Renal pelvis (tissue), 4 donors: ENCODE data around the gene ESRRB. TPM values are rescaled to one million over a fixed set of nuclear protein-coding genes. Genes with fewer than 3 reads are reported as not detected.
"Not testable (repeated sequence)": the region's sequence is repeated elsewhere in the genome, so short reads cannot be mapped to it uniquely, and the experiment has no call there.

Experiments used
- DNase-seq: peaks from one replicate; pipeline ENCODE4 v3.0.0-alpha.2; 2013
- polyA plus RNA-seq, 3 donors: library from polyadenylated mRNA; unstranded; fragments of 120-200 nt; gene quantifications; one replicate each; pipeline ENCODE4 v1.2.1, GENCODE V29; 2013; ENCODE audit not compliant: insufficient read length in 3 of 3

ESRRB gene
- polyA plus RNA-seq, 3 donors = 6.6 to 7.8 (median 6.9) TPM

DNA sequence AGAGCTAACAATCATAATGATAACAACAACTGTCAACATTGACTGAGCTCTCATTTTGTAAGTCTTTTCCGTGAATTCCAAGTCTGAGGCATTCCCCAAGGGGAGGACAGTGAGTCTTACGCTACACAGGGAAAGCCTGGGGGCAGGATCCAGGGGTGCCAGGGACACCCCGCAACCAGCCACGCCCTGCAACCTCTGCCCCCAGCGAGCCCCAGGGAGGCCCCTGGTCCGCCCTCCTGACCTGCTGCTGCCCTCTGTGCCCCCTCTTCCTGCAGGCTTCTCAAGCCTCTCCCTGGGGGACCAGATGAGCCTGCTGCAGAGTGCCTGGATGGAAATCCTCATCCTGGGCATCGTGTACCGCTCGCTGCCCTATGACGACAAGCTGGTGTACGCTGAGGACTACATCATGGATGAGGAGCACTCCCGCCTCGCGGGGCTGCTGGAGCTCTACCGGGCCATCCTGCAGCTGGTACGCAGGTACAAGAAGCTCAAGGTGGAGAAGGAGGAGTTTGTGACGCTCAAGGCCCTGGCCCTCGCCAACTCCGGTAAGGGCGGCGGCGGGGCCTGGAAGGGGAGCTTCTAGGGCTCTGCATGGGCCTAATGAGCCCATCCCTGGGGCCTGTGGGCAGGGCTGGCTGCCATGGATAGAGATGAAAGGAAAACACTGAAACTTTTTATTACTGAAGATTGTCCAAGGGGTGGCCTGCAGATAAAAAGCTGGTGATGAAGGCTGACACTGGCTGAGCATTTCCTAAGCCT, 115.4 kb downstream of the ESRRB start:
- DNase-seq = no peak

DNA sequence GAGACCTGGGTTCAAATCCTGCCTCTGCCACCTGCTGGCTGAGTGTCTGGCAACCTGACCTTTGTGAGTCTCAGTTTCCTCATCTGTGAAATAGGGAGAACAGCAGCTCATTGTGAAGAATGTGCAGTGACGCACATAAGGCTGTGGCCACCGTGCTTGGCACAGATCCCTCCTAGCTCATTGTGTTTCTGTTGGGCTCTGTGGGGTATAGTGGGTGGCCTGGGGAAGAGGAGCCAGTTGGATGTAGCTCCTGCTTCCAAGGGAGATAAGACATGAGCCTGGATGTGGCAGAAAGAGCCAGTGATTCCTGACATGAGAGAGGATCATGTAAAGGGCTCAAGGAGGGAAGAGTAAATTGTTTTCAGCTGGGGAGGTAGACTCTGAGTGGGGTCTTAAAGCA, 120.0 kb downstream of the ESRRB start:
- DNase-seq = no peak

DNA sequence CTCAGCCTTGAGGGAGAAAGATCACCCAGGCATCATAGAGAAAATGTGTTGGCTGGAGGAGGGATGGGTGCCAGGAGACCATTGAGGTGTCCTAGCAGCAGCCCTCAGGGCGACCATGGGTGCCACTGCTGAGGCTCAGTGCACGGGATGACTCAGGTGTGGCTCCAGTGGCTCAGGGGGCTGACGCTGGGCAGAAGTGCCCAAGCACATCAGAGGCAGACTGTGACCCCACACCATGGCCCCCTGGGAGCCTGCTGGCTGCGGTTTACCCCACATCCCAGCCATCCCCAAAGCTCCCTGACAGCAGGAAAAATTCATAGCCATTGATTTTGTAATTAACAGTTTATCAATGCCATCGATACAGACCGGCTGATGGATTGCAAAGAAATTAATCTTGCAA, 120.7 kb downstream of the ESRRB start:
- DNase-seq = no peak

GRCh38 chr14:76497550-76498462, 121.9 kb downstream of the ESRRB start:
- no peak for DNase-seq

DNA sequence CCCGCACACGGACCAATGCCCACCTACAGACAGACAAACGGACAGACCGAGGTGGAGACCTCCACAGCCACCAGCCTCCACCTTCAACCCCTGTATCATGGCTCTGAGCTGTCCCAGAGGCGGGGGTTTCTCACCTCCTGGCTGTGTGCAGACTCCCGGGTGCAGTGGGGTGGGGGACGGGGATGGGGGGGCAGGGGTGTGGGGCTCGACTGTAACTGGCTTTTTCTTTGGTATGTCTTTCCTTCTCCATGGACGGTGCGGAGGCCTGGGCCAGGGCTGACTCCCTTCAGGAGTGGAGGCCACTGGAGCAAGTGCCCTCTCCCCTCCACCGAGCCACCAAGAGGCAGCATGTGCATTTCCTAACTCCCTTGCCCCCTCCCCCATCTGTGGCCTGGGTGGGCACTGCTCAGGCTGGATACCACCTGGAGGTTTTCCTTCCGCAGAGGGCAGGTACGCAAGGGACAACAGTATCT, 122.6 kb downstream of the ESRRB start:
- no peak for DNase-seq

DNA sequence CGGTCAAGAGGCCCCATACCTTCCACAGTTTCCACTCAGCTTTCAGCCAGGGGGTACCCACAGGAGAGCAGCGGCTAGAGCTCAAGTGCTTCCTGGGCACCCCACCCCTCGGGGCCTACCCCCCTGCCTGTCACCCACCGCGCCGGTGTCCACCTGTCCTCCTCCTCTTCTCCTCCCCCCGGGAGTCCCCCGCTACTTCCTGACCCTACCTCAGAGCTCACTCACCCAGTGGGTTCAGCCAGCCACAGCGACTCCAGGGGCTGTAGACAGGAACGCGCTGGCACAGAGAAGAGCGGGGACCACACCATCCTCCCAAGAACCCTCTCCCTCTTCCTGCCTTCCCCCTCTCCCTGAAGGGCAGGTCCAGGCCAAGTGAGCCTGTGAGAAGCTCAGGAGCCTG, 123.0 kb downstream of the ESRRB start:
- no peak for DNase-seq

GRCh38 chr14:76499399-76499798, 123.5 kb downstream of the ESRRB start:
- no peak for DNase-seq

DNA sequence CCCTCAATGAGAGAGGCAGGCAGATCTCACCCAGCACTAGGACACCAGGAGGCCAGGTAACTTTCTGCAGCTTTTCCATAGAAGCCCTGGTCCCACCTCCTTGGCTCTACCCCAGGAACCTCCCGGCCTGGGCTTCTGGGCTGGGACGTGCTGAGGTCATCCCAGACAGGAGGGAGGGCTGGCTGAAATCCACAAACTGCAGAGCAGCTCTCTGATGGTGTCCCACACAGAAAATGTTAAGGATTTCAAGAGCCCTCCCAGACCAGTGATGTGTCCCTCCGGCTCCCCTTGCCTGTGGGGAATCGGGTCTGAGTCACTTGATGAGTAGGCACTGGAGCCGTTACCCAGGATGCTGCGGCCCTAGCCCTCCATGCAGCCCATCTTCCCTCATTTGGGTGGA, 124.1 kb downstream of the ESRRB start:
- no peak for DNase-seq

- DNase-seq = no peak
Measured at GRCh38 chr14:76500480-76500879, 124.5 kb downstream of the ESRRB start.

DNA sequence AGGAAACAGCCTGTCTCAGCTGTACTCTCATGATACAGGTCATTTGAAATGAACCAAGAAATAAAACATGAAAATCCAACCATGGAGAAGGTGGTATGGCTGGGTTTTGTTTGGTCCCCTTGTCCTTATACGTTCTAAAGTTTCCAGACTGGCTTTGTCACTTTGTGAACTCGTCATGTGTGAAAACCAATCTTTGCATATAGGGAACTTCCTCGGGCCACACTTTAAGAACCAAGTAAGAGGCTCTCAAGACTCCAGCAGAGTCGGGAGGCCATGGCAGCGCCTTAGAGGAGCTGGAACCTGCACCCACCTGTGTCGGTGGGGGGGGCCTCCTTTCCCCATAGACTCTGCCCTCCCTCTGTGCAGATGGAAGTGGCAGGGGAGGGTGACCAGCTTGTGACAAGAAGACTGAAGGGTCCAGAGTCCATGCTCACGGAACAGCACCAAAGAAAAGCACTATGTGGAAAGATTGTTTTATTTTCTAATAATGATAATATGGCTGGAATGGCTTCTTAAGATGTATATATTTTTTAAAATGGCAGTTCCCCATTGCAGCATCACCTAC, 125.3 kb downstream of the ESRRB start:
- DNase-seq = no peak

DNA sequence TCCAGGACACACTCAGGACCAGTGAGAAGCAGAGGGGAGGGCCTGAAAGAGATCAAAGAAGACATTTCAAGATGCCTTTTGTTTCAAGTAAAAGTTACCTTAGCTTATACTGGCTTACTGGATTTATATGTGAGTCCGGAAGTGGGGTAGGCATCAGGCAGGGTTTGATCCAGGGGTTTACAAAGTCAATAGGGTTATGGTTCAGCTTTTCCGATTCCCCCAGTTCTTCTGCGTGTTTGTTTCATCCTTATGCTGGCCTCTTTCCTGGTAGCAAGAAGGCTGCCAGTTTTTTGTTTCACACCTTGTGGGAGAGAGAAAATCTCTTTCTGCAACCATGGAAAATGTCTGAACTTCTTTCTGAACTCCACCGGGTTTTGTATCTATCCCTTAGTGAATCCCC, 126.3 kb downstream of the ESRRB start:
- DNase-seq = no peak

GRCh38 chr14:76502638-76503037, 126.7 kb downstream of the ESRRB start:
- DNase-seq = no peak

DNA sequence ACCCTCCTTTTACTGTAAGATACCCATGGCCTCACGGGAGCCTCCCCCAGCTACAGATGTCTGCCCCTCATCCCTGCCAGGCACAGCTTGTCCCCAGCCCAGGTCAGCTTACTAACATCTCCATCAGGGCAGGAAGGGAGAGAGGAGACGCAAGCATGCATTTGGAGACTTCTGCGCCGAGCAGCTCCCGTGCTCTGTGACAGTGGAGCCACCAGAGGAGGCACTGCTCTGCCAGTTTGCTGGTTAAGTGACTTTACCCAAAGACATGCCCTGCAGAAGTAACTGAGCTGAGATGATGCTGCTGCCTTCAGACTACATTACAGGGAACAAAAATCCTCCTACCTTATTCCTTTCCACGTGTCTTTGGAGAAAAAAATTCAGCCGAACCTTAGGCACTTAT, 133.4 kb downstream of the ESRRB start:
- no peak for DNase-seq

- no peak for DNase-seq
Measured at GRCh38 chr14:76510181-76510580, 134.2 kb downstream of the ESRRB start.

DNA sequence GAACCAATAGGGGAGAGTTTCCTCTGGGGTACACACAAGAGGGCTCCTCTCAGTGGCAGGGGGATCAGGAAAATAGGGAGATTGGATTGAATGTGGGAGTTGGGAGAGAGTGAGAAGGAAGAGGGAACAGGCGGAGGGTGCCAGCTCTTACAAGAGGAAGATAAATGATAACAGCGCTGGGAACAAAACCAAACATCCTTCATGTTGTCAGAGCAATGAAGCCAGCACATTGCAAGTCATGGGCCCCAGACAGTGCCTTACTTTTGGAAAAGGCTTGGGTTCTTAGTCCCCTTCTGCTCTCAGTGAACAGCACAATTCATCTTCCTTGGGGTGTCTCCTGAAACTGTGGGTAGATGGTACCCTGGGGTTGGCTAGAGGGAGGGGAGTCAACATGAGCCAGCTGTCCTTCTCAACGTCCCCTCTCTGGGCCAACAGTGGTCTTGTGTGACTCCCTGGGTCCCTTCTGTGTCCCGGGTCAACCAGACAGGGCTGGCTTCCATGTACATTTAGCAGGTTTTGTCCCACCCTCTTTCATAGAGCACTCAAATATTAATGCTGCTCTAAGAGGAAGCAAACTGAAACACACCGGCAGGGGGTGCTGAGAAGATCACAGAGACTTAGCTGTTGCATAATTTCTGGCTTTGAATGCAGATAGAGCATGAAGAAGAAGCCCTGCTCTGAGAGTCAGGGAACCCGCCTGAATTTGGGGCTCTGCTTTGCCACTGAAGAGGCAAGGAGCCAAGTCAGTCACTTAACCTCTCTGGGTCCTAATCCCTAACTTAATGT, 138.5 kb downstream of the ESRRB start:
- DNase-seq = no peak

- DNase-seq = no peak
Measured at GRCh38 chr14:76516884-76517283, 140.9 kb downstream of the ESRRB start.

GRCh38 chr14:76518366-76518765, 142.4 kb downstream of the ESRRB start:
- DNase-seq = no peak

DNA sequence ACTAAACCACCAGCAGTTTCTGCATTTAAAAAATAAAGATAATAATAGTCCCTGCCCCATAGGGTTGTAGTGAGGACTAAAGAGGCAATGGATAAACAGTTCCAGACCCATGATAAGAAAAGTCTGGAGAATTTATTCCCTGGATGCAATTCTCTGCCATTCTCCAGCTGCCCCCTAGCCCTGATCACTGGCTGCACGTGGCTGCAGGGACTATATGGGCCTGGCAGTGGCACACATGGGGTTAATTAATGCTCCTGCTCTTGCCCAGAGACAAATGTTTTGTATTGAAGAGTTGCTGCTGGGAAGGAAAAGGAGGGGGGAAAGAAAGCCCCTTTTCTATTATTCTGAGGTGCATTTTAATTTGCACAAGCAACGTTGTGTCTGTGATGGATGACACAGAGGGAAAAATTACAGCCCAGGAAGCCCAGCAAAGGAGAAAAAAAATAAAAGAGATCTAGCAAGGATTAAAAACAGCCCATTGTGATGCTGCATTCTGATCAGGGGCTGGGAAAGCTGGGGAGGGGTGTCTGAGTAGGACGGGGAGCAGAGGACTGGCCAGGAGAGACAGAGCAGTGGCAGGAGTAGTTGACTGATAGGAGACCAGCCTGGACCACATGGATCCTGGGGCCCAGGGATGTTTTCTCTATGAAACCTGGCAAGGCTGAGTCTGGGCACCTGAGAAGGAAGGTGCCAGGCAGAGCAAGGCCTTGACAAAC, 149.3 kb downstream of the ESRRB start:
- no peak for DNase-seq

DNA sequence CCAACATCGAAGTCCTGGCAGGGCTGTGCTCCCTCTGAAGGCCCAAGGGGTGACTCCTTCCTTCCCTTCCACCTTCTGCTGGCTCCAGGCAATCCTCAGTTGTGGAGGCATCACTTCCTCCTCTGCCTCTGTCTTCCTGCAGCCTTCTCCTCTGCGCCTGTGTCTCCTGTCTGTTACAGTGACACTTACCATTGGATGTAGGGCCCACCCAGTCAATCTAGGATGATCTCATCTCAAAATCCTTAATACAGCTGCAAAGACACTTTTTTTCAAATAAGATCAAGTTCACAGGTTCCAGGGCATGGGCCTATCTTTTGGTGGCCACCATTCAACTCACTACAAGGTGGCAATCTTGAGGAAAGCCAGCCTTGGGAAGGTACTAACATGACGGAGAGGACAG, 155.1 kb downstream of the ESRRB start:
- no peak for DNase-seq

DNA sequence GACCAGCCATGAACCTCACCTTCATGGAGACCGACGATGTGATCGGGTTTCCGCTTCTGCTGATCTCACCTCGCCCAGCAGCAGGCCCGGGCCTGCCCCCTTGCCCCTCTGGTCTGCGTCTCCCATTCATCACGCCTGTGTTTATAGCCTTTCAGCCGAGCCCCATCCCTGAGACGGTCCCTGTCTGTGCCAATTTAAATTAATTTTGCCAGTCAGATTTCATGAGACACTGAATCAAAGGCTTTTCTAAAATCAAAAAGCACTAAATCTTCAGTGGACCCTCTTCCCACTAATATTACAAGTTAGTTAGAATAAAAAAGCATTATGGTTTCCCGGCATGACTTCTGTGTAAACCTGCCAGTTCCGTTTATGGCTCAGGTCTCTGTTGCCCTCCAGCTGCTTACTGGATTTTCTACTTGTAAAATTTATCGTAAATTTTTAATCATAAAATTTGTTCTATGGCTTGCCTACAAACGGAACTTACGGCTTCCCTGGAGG, 155.9 kb downstream of the ESRRB start:
- DNase-seq = peak; percentile 48

GRCh38 chr14:76536636-76537035, 160.7 kb downstream of the ESRRB start:
- not testable (repeated sequence) for DNase-seq
